ENCODE results near the gene CD44.

CD44 gene

GRCh38 chr11:35271031-35271430 lies 132.1 kb downstream of the CD44 start:
- no peaks in the 10 kb centered on the region for H3K9me3 ChIP-seq (ENCODE audit: severe bottlenecking)
- no peak for DNase-seq
- H3K4me3 ChIP-seq (ENCODE audit: low read depth, low read length): no peak overlapping the region
- peaks cover 22% of the 10 kb centered on the region for H3K36me3 ChIP-seq
- no peak for TF ChIP-seq CTCF (IDR thresholded peaks at IDR 0.05; ENCODE audit: low read depth, low read length)
- no peaks in the 10 kb centered on the region for H3K27me3 ChIP-seq (ENCODE audit: insufficient read depth, low read depth, severe bottlenecking)
- no peak overlapping the region for H3K27ac ChIP-seq

GRCh38 chr11:35272391-35272902 lies 133.5 kb downstream of the CD44 start:
- no peak for DNase-seq
- no peak for TF ChIP-seq CTCF (IDR thresholded peaks at IDR 0.05; ENCODE audit: low read depth, low read length)
- Histone ChIP-seq H3K4me3 (ENCODE audit: low read depth, low read length) (no peak overlapping the region), H3K9me3 (ENCODE audit: severe bottlenecking) (no peaks in the 10 kb centered on the region), H3K36me3 (peaks cover 23% of the 10 kb centered on the region), H3K27me3 (ENCODE audit: insufficient read depth, low read depth, severe bottlenecking) (no peaks in the 10 kb centered on the region), H3K27ac (no peak overlapping the region)

- no peak for DNase-seq
- Histone ChIP-seq H3K4me3 (ENCODE audit: low read depth, low read length) (no peak overlapping the region), H3K36me3 (peaks cover 29% of the 10 kb centered on the region), H3K27ac (no peak overlapping the region), H3K27me3 (ENCODE audit: insufficient read depth, low read depth, severe bottlenecking) (no peaks in the 10 kb centered on the region), H3K9me3 (ENCODE audit: severe bottlenecking) (no peaks in the 10 kb centered on the region)
- TF ChIP-seq CTCF (IDR thresholded peaks at IDR 0.05; ENCODE audit: low read depth, low read length): no peak
Observed at GRCh38 chr11:35274909-35275785, 136.2 kb downstream of the CD44 start.

- H3K27me3 ChIP-seq (ENCODE audit: insufficient read depth, low read depth, severe bottlenecking): no peaks in the 10 kb centered on the region
- peaks cover 35% of the 10 kb centered on the region for H3K36me3 ChIP-seq
- no peak for DNase-seq
- TF ChIP-seq CTCF (IDR thresholded peaks at IDR 0.05; ENCODE audit: low read depth, low read length): no peak
- no peaks in the 10 kb centered on the region for H3K9me3 ChIP-seq (ENCODE audit: severe bottlenecking)
- H3K27ac ChIP-seq: no peak overlapping the region
- H3K4me3 ChIP-seq (ENCODE audit: low read depth, low read length): no peak overlapping the region
Observed at GRCh38 chr11:35275786-35276170, 136.8 kb downstream of the CD44 start.

GRCh38 chr11:35276396-35277145 lies 137.6 kb downstream of the CD44 start:
- no peak for TF ChIP-seq CTCF (IDR thresholded peaks at IDR 0.05; ENCODE audit: low read depth, low read length)
- no peak overlapping the region for H3K4me3 ChIP-seq (ENCODE audit: low read depth, low read length)
- H3K27ac ChIP-seq: no peak overlapping the region
- H3K36me3 ChIP-seq: peaks cover 40% of the 10 kb centered on the region
- no peaks in the 10 kb centered on the region for H3K27me3 ChIP-seq (ENCODE audit: insufficient read depth, low read depth, severe bottlenecking)
- H3K9me3 ChIP-seq (ENCODE audit: severe bottlenecking): no peaks in the 10 kb centered on the region
- no peak for DNase-seq
